PFSK-1 (cell line): ENCODE results near the gene ISCA1.

ENCODE experiments used
- FOXP2 ChIP-seq: optimal IDR thresholded peaks from 2 replicates; pipeline ENCODE3; 2011; ENCODE audit warnings: borderline replicate concordance, control low read depth, inconsistent platforms; ENCODE audit not compliant: insufficient read depth; ENCODE audit errors: extremely low read length, extremely low read depth
- POLR2AphosphoS5 ChIP-seq: IDR thresholded peaks from 2 replicates; pipeline ENCODE4 v1.6.1; 2012; ENCODE audit warnings: low read depth, mild to moderate bottlenecking, control low read depth, low read length, moderate library complexity
- REST ChIP-seq, 2 experiments: IDR thresholded peaks; 2 replicates each; pipeline versions ENCODE4 v1.6.1 to v1.8.0; 2011 to 2012; ENCODE audit warnings: low read depth in 2 of 2, low read length in 2 of 2, control low read depth in 1 of 2, inconsistent platforms in 1 of 2, mild to moderate bottlenecking in 1 of 2, moderate library complexity in 1 of 2; ENCODE audit not compliant: insufficient read depth in 1 of 2
- SIN3A ChIP-seq: IDR thresholded peaks from 2 replicates; pipeline ENCODE4 v1.6.1; 2012; ENCODE audit warnings: mild to moderate bottlenecking, low read length, moderate library complexity, borderline replicate concordance; ENCODE audit not compliant: insufficient read depth
- TAF1 ChIP-seq: IDR thresholded peaks from 2 replicates; pipeline ENCODE4 v1.6.1; 2012; ENCODE audit warnings: low read length, control low read depth, borderline replicate concordance; ENCODE audit not compliant: insufficient read depth

Gene ISCA1

GRCh38 chr9:86259557-86259956 is 22.8 kb downstream of the ISCA1 start, which contains the start of gene C9orf153:
Gene C9orf153, minus strand, starts transcription at chr9:86259657. Its CDS starts 30,054 bp downstream, at chr9:86229603.
- TF ChIP-seq TAF1 (no peak), REST (IDR thresholded peaks at IDR 0.05; ENCODE audit: insufficient read depth in 1 of 2, low read depth in 2 of 2, low read length in 2 of 2) (no peak), FOXP2 (no peak), POLR2AphosphoS5 (no peak), SIN3A (no peak)

DNA sequence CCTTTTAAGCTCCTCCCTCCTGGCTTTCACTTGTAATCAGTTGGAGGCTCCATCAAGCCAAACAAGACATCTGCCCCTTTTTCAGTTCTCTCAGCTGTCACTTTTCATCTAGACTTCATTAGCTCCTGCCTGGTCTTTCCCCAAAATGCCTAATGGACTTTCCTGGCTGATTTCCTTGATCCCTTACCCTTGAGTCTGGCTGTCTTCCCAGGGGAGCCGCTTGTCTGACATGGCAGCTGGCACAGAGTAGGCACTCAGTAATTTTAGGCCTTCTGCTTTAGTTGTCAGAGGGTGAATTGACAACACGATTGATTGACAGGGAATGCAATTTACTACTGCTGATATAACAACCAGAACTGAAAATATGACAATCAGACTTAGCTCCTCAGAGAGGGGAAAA is 24.9 kb downstream of the ISCA1 start:
- TF ChIP-seq POLR2AphosphoS5 (no peak), FOXP2 (no peak), TAF1 (no peak), REST (IDR thresholded peaks at IDR 0.05; ENCODE audit: insufficient read depth in 1 of 2, low read depth in 2 of 2, low read length in 2 of 2) (no peak), SIN3A (no peak)

- TF ChIP-seq REST (IDR thresholded peaks at IDR 0.05; ENCODE audit: insufficient read depth in 1 of 2, low read depth in 2 of 2, low read length in 2 of 2): no peak
- no peak for TF ChIP-seq POLR2AphosphoS5
- no peak for TF ChIP-seq SIN3A
- TF ChIP-seq FOXP2: no peak
- TF ChIP-seq TAF1: no peak
Observed at GRCh38 chr9:86256653-86257052, 25.7 kb downstream of the ISCA1 start.

GRCh38 chr9:86253577-86253976 is 28.8 kb downstream of the ISCA1 start:
- TF ChIP-seq SIN3A: no peak
- TF ChIP-seq REST (IDR thresholded peaks at IDR 0.05; ENCODE audit: insufficient read depth in 1 of 2, low read depth in 2 of 2, low read length in 2 of 2): no peak
- TF ChIP-seq FOXP2: no peak
- no peak for TF ChIP-seq POLR2AphosphoS5
- TF ChIP-seq TAF1: no peak

DNA sequence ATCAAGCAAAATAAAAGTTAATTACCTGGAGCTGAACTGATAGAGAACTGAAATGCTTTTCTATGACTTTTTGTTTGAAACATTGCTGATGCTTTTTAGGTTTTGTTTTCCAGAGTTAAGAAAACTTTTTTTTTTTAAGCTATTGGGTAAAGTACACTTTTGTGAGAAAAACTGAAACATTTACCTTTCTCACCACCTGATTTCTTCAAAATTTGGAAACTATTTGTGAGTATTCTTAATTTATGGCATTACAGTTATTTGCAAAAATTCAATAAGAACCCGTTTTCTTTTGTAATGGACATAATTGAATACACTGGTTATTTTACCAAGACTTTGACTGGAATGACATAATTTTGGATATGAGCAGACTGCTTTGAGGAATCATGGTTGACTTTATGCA is 29.5 kb downstream of the ISCA1 start:
- TF ChIP-seq FOXP2: no peak
- no peak for TF ChIP-seq TAF1
- no peak for TF ChIP-seq REST (IDR thresholded peaks at IDR 0.05; ENCODE audit: insufficient read depth in 1 of 2, low read depth in 2 of 2, low read length in 2 of 2)
- TF ChIP-seq POLR2AphosphoS5: no peak
- TF ChIP-seq SIN3A: no peak
